Measurements from ENCODE around the gene KIRREL3.

KIRREL3 gene

DNA sequence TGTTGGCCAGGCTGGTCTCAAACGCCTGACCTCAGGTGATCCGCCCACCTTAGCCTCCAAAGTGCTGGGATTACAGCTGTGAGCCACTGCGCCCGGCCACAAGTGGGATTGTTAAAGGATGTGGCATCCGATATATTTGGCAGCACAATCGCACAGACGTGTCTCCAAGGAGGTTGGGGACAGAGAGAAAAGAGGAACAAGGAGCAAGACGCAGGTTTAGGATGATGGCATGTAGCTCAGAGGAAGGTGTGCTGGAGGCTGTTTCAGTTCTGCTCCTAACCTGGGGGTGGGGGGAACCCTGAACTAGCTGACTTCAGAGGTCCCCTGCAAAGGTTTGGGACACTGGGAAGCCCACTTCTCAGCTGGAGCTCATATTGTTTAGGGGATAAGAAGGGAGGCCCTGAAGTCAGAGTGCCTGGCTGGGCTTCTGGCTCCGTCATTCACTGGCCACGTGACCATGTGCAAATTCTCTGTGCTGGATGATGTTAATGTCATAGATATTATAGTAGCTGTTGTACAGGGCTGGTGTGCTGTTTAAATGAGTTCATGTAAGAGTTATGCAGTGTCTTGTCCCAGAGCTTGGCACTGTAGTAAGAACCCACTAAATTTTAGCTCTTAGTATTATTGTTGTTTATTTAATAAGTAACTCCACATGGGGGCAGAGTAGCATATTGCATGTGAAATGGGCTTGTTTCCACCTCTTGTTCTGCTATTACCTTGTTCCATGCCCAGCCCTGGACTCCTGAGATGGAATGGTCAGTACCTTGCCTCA is 515.4 kb downstream of the KIRREL3 start:
- no peak for DNase-seq (ENCODE audit: low spot score)

DNA sequence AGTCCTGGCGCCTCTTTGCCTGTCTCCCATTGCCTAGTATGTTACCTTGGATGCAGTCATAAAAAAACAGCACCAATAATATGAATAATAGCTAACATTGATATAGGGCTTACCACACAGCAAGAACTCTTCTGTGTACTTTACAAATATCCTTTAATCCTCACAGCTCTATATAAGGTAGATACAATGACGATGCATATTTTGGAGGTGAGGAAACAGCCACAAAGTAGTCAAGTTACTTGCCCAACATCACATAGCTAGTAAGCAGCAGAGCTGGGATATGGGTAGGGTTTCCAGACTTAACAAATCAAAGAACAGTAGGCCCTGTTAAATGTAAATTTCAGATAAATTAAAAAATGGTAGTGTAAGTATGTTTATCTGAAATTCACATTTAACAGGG is 516.3 kb downstream of the KIRREL3 start:
- no peak for DNase-seq (ENCODE audit: low spot score)

DNA sequence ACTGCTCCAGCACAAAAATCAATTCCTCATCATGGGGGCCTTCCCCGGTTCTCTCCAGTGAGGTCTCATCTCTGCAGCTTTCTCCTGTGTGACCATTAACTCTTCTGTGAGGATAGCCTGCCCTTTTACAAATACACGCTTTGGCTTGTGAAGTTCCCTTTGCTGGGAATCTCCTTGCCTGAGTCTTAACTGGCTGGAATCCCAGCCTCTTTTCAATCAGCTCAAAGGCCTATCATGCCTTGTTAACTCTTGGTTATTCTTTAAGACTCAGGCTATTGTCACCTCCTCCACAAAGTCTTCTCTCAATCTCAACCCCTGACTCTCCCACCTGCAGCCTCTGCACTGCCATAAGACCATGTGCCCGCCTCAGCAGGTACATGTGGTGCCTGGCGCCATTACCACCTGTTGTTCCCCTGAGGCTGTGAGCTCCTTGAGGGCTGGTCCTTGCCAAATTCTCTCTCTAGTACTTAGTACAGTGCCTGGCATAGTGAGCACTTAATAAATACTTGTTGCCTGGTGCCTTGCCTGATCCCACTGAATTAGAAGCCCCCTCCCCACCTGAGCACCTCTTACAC is 516.9 kb downstream of the KIRREL3 start:
- no peak for DNase-seq (ENCODE audit: low spot score)

DNA sequence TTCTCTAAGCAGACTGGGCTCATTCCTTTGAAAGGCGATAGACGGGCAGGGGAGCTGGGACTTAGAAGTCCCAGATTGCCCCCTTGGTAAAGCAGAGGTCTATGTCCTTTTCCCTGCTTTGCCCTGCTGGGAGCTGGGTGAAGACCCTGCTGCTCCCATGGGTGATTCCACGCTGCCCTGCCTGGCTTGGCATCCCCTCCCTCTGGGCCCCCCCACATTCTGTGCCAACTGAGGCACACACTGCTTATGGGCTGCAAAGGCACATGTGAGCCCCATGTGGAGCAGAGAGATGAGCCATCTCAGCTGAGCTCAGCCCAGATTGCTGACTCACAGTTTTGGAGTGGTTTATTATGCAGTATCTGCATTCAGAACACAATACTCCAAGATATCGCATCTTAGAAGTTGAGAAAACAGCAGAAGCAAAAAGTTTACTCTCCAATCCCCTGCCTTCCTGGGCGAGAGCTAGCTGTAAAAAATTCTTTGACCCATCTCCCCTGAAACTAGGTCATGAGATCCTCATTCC is 517.9 kb downstream of the KIRREL3 start:
- DNase-seq (ENCODE audit: low spot score), result no peak

DNA sequence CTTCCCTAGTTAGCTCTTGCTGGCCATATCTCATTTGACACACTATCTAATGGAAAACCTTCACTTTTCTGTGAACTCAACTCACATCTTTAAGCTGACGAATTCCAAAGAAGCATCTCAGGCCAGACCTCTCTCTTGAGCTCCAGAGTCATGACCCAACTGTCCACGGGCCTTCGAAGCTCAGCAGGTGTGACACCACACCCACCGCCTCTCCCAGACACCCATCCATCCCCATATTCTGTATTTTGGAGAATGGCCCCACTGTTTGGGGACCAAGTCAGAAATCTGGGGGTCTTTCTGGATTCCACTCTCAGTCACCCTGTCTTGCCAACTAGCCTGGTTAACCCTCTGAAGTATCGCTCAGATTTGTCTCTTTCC is 519.3 kb downstream of the KIRREL3 start:
- no peak for DNase-seq (ENCODE audit: low spot score)

DNA sequence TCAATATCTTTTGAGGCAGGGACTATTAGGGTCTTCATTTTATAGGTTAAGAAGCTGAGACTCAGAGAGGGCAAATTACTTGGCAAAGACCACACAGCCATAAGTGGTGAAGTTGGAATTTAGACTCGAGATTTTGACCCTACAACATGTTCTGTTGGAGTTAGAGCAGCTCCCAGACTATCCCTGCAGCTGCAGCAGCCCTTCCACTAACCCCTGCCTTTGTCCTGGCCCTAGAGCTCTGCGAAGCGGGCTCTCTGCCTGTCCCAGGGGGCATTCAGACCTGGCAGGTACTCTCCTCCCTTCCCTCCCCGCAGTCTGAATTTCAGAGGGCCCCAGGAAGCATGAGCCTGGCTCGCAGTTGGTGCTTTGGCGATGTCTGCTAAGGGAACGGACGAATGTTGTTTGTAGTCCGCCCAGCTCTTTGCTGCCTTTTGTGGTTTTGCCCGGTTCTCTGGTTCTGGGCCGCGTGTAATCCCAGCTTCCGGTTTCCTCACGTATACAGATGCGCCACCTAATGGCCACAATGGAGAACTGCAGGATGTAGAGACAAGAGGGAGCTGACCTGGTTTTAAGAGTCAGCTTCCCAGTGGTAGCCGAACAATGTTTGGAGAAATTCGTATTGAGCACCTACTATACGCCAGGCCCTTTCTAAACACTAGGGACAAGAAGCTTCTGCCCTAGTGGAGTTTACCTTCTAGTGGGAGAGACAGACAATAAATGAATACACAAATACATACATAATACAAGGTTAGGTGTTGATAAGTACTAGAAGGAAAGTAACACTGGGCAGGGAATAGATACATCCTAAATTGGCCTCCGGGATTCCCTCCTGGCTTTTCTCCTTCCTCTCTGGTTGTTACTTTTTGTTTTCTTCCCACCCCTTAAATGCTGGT is 519.9 kb downstream of the KIRREL3 start:
- DNase-seq (ENCODE audit: low spot score), result peak; percentile 88

DNA sequence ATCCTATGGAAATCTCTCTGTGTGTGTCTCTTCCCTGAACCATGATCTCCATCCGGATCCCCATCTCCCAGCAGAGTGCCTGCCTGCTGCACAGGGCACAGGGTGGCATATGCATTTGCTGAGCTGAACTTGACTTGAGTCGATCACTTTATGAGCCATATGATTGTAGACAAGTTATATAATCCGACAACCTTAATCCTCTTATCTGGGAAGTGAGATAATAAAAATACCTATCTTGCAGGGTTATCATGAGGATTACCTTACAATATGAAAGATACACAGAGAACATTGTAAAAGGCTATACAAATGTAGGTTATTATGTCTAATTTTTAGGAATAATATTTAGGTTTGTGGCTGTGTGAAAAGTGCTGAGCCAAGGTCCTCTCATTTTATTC is 520.6 kb downstream of the KIRREL3 start:
- no peak for DNase-seq (ENCODE audit: low spot score)

DNA sequence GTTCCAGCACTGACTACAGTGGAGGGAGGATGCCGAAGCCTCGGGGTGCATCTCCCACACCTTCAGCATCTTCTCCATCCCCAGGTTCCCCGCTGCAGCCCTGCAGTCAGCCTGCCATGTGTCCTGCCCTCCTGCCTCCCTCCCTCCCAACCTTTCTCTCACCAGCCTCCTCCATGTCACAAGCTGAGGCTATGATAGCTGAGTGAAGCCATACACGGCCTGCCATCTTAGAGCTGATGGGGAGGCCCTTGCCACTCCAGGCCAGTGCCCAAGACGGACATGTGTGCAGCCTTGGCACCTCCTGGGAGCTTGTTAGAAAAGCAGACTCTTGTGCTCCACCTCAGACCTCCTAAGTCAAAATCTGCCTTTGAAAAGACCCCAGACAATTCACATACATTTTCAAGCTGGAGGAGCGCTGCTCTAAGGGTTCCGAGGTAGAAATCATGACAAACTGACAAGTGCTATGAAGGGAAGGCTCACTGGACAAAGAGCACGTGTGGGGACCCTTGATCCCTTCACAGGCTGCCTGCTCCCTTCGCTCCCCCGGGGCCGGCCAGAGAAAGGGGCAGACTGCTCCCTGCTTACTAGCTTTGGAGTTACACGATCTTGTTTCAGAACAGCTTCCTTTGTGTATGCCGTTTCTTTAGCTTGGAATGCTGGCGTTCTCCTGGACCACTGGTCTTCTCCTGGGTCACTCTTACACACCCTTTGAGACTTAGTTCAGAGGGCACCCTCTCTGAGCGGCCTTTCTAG is 521.2 kb downstream of the KIRREL3 start:
- DNase-seq (ENCODE audit: low spot score), result no peak

DNA sequence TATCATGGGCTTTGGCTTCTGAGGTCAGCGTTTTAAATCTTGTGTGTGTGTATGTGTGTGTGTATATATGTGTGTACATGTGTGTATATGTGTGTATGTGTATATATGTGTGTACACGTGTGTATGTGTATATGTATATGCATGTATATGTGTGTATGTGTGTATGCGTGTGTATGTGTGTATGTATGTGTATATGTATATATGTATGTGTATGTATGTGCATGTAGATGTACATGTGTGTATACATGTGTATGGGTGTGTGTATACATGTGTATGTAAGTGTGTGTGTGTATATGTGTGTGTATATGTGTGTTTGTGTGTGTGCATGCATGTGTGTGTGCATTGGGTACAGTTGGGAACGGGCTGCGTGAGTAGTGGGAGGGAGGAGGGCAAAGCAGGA is 522.1 kb downstream of the KIRREL3 start:
- DNase-seq (ENCODE audit: low spot score), result no peak

DNA sequence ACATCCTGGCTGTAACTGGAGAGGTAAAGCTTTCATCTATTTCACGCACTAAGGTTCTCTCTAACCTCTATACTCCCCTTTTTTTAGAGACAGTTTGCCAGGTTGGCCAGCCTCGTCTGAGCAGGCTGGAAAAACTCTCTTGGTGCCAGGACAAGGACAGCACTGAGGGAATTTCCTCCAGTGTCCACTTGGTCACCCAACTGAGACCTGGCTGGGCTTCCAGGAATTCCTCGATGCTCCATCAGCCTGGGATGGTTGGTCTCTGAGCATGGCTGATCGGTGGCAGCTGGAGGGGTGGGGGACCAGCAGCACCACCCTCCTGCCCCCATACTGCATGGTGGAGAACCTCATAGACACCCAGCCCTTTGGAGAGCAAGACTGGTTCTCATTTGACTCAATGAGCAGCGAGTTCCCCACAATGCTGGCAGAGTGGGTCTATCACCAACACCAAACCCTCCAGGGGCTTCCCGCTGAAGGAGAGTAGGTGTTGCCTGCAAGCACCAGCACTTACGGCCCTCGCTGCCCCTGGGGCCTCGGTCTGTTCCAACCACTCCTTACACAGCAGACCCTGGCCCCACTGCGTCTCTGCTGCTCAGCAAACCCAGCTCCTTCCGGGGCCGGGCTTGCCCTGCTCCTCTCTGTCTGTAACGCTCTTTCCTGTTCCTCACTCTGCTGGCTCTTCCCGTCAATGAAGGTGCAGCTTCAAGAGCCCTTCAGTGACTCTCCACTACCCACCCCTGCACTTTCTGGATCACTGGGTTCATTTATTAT is 522.9 kb downstream of the KIRREL3 start:
- no peak for DNase-seq (ENCODE audit: low spot score)

DNA sequence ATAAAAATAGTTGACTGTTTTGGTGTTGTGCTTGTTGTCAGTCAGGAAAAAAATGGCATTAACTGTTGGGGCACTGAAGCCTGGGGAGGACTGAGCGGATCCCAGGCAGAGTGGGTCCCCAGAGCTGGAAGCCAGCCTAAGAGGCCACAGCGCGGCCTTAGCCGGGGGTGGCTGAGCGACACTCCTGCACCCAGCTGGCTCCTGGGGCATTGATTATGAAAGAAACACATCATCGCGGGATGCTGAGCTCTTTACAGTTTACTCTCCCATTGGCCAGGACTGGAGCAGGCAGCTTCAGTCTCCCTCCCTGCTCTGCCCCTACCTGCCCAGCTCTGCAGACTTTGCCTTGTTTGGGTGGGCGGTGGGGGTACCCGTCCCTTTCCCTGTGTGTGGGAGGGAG is 523.6 kb downstream of the KIRREL3 start:
- DNase-seq (ENCODE audit: low spot score), result no peak

DNA sequence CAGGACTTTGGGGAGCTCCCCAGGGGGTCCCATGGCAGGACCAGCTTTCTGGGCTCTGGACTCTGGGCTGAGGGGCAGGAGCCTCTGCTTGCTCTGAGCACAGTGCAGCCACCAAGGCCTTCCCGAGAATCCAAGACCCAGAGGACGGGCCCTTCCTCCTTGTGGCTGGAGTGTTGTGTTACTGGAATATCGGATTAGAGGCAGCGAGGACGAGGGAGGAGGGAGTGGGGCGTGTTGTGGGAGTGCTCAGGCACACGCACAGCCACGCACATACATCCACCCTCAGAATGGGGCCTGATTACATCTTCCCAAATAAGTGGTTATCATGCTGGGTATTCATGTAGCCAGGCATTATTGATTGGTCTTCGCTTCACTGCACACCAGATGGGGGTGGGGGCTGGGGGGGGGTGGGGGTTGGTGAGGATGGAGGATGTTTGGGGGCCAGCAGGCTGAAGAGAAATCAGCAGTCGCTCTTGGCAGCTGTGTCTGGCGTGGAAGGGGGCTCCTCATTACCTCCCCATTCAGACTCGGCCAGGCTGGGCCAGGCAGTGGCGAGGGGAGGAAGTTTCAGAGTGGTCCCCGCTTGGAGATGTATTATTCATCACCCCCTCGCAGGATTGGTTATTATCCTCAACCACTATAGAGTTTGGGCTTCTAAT is 524.2 kb downstream of the KIRREL3 start:
- DNase-seq (ENCODE audit: low spot score), result no peak

DNA sequence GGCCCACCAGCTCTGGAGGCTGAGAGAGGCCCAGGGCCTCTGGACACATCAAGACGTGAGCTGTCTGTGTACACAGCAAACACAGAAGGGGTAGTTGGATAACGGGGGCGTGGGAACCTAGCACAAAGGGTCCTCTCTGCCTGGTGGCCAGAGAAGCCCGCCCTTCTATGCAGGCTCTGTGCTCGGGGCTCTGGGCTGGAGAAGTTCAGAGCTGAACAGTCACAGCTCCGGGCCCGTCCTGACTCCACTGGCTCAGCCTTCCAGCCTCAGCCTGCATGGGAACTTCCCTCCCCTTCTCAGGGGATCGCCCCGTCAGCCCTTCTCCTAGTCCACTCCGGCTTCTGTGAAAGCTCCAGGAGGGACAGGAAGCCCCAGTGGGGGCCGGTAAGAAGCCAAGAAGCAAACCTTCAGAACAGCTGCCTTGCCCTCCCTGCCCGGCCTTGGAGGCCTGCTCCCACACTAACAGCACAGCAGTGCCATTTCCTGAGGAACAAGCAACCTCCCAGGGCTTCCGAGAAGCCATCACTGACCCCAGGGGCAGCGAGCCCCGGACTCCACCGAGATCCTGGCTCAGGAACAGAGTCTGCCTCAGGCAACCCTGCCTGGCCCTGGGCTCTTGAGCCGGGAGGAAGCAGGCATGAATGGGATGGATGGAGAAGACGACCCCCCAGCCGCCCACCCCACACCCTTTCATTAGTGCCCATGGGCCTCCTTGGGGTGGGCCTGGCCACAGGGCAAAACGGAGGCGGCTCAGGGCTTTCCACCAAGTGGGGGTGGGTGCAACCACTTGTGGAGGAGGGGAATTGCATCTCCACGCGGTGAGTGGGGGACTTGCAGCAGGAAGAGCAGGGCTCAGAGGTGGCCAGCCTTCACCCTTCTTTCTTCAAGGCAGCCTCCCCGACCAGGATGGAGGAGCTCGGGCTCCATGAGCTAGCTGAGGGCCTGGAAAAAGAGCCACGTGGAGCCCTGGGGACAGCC is 525.3 kb downstream of the KIRREL3 start:
- DNase-seq (ENCODE audit: low spot score), result no peak

DNA sequence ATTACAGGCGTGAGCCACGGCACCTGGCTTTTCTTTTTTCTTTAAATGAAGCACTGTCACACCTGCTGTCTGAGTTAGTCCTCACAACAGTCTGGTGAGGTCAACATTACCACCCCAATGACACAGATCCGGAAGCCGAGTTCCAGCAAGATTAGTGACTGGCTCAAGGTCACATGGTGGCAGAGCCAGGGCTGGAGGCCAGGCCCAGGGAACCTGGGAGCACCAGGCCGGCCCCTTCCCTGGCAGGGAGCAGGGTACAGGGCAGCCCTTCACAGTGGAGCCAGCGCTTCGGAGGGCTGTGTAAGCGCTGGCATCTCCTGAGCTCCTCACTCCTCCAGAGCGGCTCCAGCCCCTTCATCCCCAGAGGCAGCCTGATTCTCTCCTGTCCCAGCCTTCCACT is 526.4 kb downstream of the KIRREL3 start:
- DNase-seq (ENCODE audit: low spot score), result no peak

DNA sequence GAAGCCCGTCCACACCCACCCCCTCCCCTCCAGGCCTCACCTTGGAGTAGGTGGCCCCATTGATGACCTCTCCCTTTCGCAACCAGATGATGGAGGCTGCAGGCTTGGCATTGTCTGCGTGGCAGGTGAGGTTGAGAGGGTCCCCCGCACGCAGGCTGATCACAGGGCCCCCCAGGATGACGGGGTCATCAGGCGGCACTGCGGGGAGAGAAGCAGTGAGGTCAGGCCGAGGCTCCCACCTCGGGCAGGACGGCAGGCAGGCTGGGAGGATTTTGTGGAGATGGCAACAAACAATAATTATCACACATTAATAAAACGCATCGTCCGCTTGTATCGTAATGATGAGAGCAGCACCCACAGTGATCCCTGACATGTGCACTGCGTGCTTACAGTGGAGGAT is 527.3 kb downstream of the KIRREL3 start:
- no peak for DNase-seq (ENCODE audit: low spot score)

DNA sequence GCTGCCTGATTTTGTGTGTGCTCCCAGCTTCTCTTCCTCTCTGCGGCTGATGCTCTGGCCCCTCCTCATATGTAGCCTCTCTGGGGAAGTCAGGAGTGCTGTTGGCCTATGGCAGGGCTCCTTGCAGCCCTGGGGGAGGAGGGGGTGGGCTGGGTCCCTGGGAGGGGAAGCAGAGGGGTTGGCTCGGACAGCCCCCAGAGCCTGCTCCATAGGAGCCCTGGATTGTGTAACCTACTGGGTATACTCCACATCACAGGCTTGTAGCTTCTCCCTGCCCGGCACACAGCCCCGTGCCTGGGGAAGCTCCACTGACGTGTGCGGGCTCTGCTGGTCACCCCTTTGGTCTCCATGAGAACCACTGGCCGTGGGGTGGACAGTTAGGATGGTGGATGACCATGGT is 531.3 kb downstream of the KIRREL3 start:
- DNase-seq (ENCODE audit: low spot score), result no peak

DNA sequence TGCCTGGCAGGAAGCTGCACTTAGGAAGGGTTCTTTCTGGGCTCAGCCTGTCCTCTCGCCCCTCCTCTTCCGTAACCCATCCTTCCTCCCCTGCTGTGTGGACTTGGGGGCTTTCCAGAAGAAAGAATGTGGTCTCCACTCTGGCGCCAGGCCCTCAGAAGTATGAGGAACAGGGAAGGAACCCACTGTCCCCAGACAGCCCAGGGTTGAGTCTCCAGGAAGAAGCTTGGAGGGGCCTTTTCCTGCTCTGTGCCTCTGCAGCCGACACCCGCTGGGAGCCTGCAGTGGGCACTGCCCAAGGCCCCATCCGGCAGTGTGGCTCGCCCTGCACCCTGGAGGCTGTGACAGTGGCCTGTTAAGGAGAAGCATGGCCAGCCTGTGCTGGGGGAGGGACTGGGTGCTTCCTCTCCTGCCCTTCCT is 532.5 kb downstream of the KIRREL3 start:
- no peak for DNase-seq (ENCODE audit: low spot score)

DNA sequence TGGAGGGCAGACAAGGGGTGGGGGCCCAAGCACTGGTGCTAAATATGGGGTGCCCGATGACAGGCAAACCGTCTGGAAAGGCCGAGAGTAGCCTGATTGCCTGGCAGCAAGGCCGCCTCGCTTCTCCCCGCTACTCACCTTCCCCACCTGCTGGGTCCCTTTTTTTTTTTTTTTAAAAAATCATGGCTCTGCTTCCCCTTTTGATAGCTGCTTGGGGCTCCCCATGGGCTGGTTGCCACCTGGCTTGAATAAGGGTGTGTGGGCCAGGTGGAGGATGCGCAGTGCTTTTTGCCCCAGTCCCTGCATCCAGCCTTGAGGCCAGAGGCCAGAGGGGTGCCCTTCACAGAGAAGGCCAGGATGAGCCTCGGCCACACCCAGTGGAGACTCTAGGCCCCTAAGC is 533.1 kb downstream of the KIRREL3 start:
- no peak for DNase-seq (ENCODE audit: low spot score)

DNA sequence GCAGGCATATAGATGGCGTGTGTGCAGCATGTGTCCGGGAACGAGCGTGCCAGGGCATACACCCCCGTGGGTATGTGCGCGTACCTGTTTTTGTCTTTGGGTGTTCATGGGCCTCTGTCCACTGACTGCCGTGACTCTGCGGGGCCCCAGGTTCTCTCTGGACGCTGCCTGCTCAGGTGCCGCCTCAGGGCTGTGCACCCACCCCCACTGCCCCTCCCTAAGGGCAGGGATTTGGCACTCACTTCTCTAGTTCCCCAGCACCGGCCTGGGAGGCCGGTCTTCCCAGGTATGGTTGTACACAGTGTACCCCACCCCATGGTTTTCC is 533.6 kb downstream of the KIRREL3 start:
- DNase-seq (ENCODE audit: low spot score), result no peak
